Fibroblast of lung (primary cell): ENCODE results near the gene LRRC55. TPM values are rescaled to one million over a fixed set of nuclear protein-coding genes. Genes with fewer than 3 reads are reported as not detected.
A peak's percentile ranks its signal among the peaks of the same experiment; 100 is the strongest.

Experiments
- DNase-seq, 2 donors: peaks; one replicate each; pipeline versions ENCODE4 v3.0.0 to v3.0.0-alpha.2; 2010; ENCODE audit warnings: low read depth in 2 of 2
- H2AFZ ChIP-seq: 2 replicates; pipeline ENCODE4 v1.5.1; 2012; ENCODE audit warnings: low read length, control low read depth, inconsistent platforms
- H3K27ac ChIP-seq: 2 replicates; pipeline ENCODE4 v1.5.1; 2011; ENCODE audit warnings: low read length, control low read depth; ENCODE audit not compliant: insufficient read depth
- H3K27me3 ChIP-seq: 2 replicates; pipeline ENCODE4 v1.5.1; 2011; ENCODE audit warnings: mild to moderate bottlenecking, low read length; ENCODE audit not compliant: control insufficient read depth, insufficient read depth
- H3K36me3 ChIP-seq: 2 replicates; pipeline ENCODE4 v1.5.1; 2011; ENCODE audit warnings: low read length; ENCODE audit not compliant: control insufficient read depth, insufficient read depth
- H3K4me1 ChIP-seq: 2 replicates; pipeline ENCODE4 v1.5.1; 2011; ENCODE audit warnings: low read length; ENCODE audit not compliant: control insufficient read depth, insufficient read depth; ENCODE audit errors: extremely low read depth
- H3K4me2 ChIP-seq: 2 replicates; pipeline ENCODE4 v1.5.1; 2011; ENCODE audit warnings: low read length, control low read depth; ENCODE audit not compliant: insufficient read depth; ENCODE audit errors: extremely low read depth
- H3K4me3 ChIP-seq, 4 experiments: fragments of 200-600 bp in 1 of 4; sonication (generic) in 1 of 4; replicated peaks in 1 of 4; 2 replicates each; pipeline ENCODE4 v1.5.1; 2011 to 2016; ENCODE audit warnings: low read length in 4 of 4, low read depth in 3 of 4, mild to moderate bottlenecking in 3 of 4, control low read depth in 2 of 4, inconsistent platforms in 1 of 4, mixed read lengths in 1 of 4; ENCODE audit not compliant: insufficient read depth in 1 of 4; ENCODE audit errors: control extremely low read depth in 1 of 4
- H3K79me2 ChIP-seq: 2 replicates; pipeline ENCODE4 v1.5.1; 2012; ENCODE audit warnings: mild to moderate bottlenecking, low read length, inconsistent platforms; ENCODE audit not compliant: control insufficient read depth, insufficient read depth
- H3K9ac ChIP-seq: 2 replicates; pipeline ENCODE4 v1.5.1; 2011; ENCODE audit warnings: mild to moderate bottlenecking, low read length, control low read depth; ENCODE audit not compliant: insufficient read depth
- H3K9me3 ChIP-seq: 2 replicates; pipeline ENCODE4 v1.5.1; 2012; ENCODE audit warnings: low read depth, low read length; ENCODE audit not compliant: control insufficient read depth, insufficient read depth
- H4K20me1 ChIP-seq: 2 replicates; pipeline ENCODE4 v1.5.1; 2011; ENCODE audit warnings: low read length; ENCODE audit not compliant: control insufficient read depth, insufficient read depth; ENCODE audit errors: extremely low read depth
- CTCF ChIP-seq, 2 donors: IDR thresholded peaks in 1 of 2; conservative IDR thresholded peaks in 1 of 2; 1 replicate in 1 of 2; 2 replicates in 1 of 2; pipeline ENCODE4 v1.5.1; 2011 to 2012; ENCODE audit warnings: low read length in 2 of 2, control low read depth in 1 of 2, inconsistent platforms in 1 of 2, low read depth in 1 of 2, mild to moderate bottlenecking in 1 of 2
- EZH2 ChIP-seq: IDR thresholded peaks from 2 replicates; pipeline ENCODE4 v1.5.1; 2012; ENCODE audit warnings: low read length, control low read depth, mild to moderate bottlenecking; ENCODE audit errors: missing control alignments
- polyA plus RNA-seq, 2 donors: library from polyadenylated mRNA; depleted of rRNA in 1 of 2; stranded (reverse) in 1 of 2; unstranded in 1 of 2; fragments of >200 nt; gene quantifications; 2 replicates each; pipeline ENCODE4 v1.2.1, GENCODE V29; 2011 to 2012; ENCODE audit warnings: missing spikeins in 1 of 2
- total RNA-seq: library from RNA; depleted of rRNA; stranded (reverse); fragments of >200 nt; gene quantifications from 2 replicates; pipeline ENCODE4 v1.2.1, GENCODE V29; 2014

LRRC55 gene
- total and polyA plus RNA-seq, 2 donors (not counting 1 experiment from before 2014, with no cell fraction given) = not detected

- DNase-seq = no peak
- H3K79me2 ChIP-seq = no peaks in the 10 kb centered on the region
- H3K4me2 ChIP-seq = no peak overlapping the region
- no peaks in the 10 kb centered on the region for H3K36me3 ChIP-seq
- H3K9ac ChIP-seq = no peak overlapping the region
- H3K4me3 ChIP-seq = no peak overlapping the region
- H3K4me1 ChIP-seq = no peaks in the 10 kb centered on the region
- peak; percentile 30 for TF ChIP-seq EZH2
- no peak for TF ChIP-seq CTCF (conservative IDR thresholded peaks at IDR 0.05 in 1 of 2, IDR thresholded peaks at IDR 0.05 in 1 of 2; ENCODE audit: low read depth in 1 of 2, low read length in 2 of 2)
- no peak overlapping the region for H3K27ac ChIP-seq
- H3K27me3 ChIP-seq = peaks cover 24% of the 10 kb centered on the region
- no peak overlapping the region for H2AFZ ChIP-seq
- no peaks in the 10 kb centered on the region for H4K20me1 ChIP-seq
- no peaks in the 10 kb centered on the region for H3K9me3 ChIP-seq
These were observed 20.5 kb downstream of the LRRC55 start for GRCh38 chr11:57202281-57202680.

GRCh38 chr11:57203359-57203758, 21.6 kb downstream of the LRRC55 start:
- Histone ChIP-seq H3K9ac (no peak overlapping the region), H2AFZ (no peak overlapping the region), H3K4me3 (no peak overlapping the region), H3K9me3 (no peaks in the 10 kb centered on the region), H4K20me1 (no peaks in the 10 kb centered on the region), H3K27ac (no peak overlapping the region), H3K27me3 (peaks cover 24% of the 10 kb centered on the region), H3K79me2 (no peaks in the 10 kb centered on the region), H3K36me3 (no peaks in the 10 kb centered on the region), H3K4me1 (no peaks in the 10 kb centered on the region), H3K4me2 (no peak overlapping the region)
- TF ChIP-seq EZH2 = no peak
- no peak for TF ChIP-seq CTCF (conservative IDR thresholded peaks at IDR 0.05 in 1 of 2, IDR thresholded peaks at IDR 0.05 in 1 of 2; ENCODE audit: low read depth in 1 of 2, low read length in 2 of 2)
- peak in 1 of 2 donors; percentile 85 for DNase-seq

- H3K27me3 ChIP-seq = peaks cover 24% of the 10 kb centered on the region
- H3K4me2 ChIP-seq = no peak overlapping the region
- no peak overlapping the region for H2AFZ ChIP-seq
- no peaks in the 10 kb centered on the region for H3K4me1 ChIP-seq
- TF ChIP-seq EZH2 (no peak), CTCF (conservative IDR thresholded peaks at IDR 0.05 in 1 of 2, IDR thresholded peaks at IDR 0.05 in 1 of 2; ENCODE audit: low read depth in 1 of 2, low read length in 2 of 2) (no peak)
- no peak overlapping the region for H3K9ac ChIP-seq
- H3K4me3 ChIP-seq = no peak overlapping the region
- H4K20me1 ChIP-seq = no peaks in the 10 kb centered on the region
- H3K79me2 ChIP-seq = no peaks in the 10 kb centered on the region
- H3K36me3 ChIP-seq = no peaks in the 10 kb centered on the region
- H3K9me3 ChIP-seq = no peaks in the 10 kb centered on the region
- H3K27ac ChIP-seq = no peak overlapping the region
- no peak for DNase-seq
These were observed 22.2 kb downstream of the LRRC55 start for GRCh38 chr11:57203882-57204480.
